ENCODE measurements around the gene TUNAR.

GRCh38 chr14:95931384-95931783 is 54.8 kb downstream of the TUNAR start:
- TF ChIP-seq CTCF (IDR thresholded peaks at IDR 0.05) (no peak), EP300 (IDR thresholded peaks at IDR 0.05) (no peak), POLR2A (IDR thresholded peaks at IDR 0.05) (no peak), POLR2AphosphoS5 (IDR thresholded peaks at IDR 0.05) (no peak)
